CD4-positive, alpha-beta T cell (primary cell): ENCODE results near the gene OTOP3. TPM values are rescaled to one million over a fixed set of nuclear protein-coding genes. Genes with fewer than 3 reads are reported as not detected.

Experiments used
- ATAC-seq: fragments of 200-7000 bp; cut with Tn5 transposase; one replicate; pipeline ENCODE4 v1.10.0; 2022; ENCODE audit warnings: mild to moderate bottlenecking; ENCODE audit not compliant: poor library complexity
- CTCF ChIA-PET: fragments of 350-600 bp; sonication (Branson Sonifier 250); formaldehyde crosslinking; loops from one replicate; lab custom pipeline; 2021; ENCODE audit warnings: antibody characterized with exemption, inconsistent platforms; lab: Charles Lee
- POLR2A ChIA-PET: fragments of 350-600 bp; sonication (Branson Sonifier 250); formaldehyde crosslinking; loops from one replicate; lab custom pipeline; 2021; ENCODE audit warnings: antibody characterized with exemption, inconsistent platforms; lab: Charles Lee
- DNase-seq, 14 experiments: peaks; one replicate each; pipeline ENCODE4 v3.0.0-alpha.2; 2013 to 2020; ENCODE audit warnings: mixed read lengths in 2 of 14
- H3K27ac ChIP-seq, 2 donors: one replicate each; pipeline versions ENCODE4 v1.5.1 to v1.7.0; 2013; ENCODE audit warnings: low read length in 2 of 2, low read depth in 1 of 2, mild to moderate bottlenecking in 1 of 2
- H3K27me3 ChIP-seq, 2 experiments: 1 replicate in 1 of 2; 2 replicates in 1 of 2; pipeline versions ENCODE4 v1.6.1 to v1.7.0; 2013; ENCODE audit warnings: low read length in 2 of 2, control low read depth in 1 of 2, mild to moderate bottlenecking in 1 of 2, moderate library complexity in 1 of 2; ENCODE audit not compliant: insufficient read depth in 2 of 2, control insufficient read depth in 1 of 2
- H3K36me3 ChIP-seq: one replicate; pipeline ENCODE4 v1.6.1; 2013; ENCODE audit warnings: low read length, control low read depth; ENCODE audit not compliant: insufficient read depth
- H3K4me1 ChIP-seq: one replicate; pipeline ENCODE4 v1.6.1; 2013; ENCODE audit warnings: low read length, control low read depth; ENCODE audit not compliant: insufficient read depth
- H3K4me3 ChIP-seq: one replicate; pipeline ENCODE4 v1.5.1; 2013; ENCODE audit warnings: mild to moderate bottlenecking, low read length, moderate library complexity
- H3K9me3 ChIP-seq, 2 experiments: 1 replicate in 1 of 2; 2 replicates in 1 of 2; pipeline versions ENCODE4 v1.6.1 to v1.7.0; 2013; ENCODE audit warnings: low read length in 2 of 2, mild to moderate bottlenecking in 2 of 2, control low read depth in 1 of 2, moderate library complexity in 1 of 2; ENCODE audit not compliant: control insufficient read depth in 1 of 2, insufficient read depth in 1 of 2
- H3K27ac Mint-ChIP-seq: one replicate; pipeline ENCODE4 v1.8.0; 2020; ENCODE audit warnings: mixed read lengths
- H3K27me3 Mint-ChIP-seq: one replicate; pipeline ENCODE4 v1.8.0; 2021; ENCODE audit warnings: mixed read lengths
- H3K36me3 Mint-ChIP-seq: one replicate; pipeline ENCODE4 v1.8.0; 2021; ENCODE audit warnings: low read depth, mixed read lengths
- H3K4me1 Mint-ChIP-seq: one replicate; pipeline ENCODE4 v1.8.0; 2021; ENCODE audit warnings: low read depth, mixed read lengths
- H3K4me3 Mint-ChIP-seq: one replicate; pipeline ENCODE4 v1.8.0; 2020; ENCODE audit warnings: mild to moderate bottlenecking, mixed read lengths
- H3K9me3 Mint-ChIP-seq: one replicate; pipeline ENCODE4 v1.8.0; 2020; ENCODE audit warnings: mixed read lengths
- intact Hi-C, 2 experiments: fragments of 100-400 bp; cut with DNase I in 1 of 2; cut with micrococcal nuclease in 1 of 2; formaldehyde crosslinking; loops; one replicate each; pipeline versions ENCODE4 v1.15.1 to v1.9.0; 2023 to 2025; cut with DNase I, micrococcal nuclease
- total RNA-seq, 174 experiments: library from RNA in 2 of 174; stranded (reverse) in 2 of 174; gene quantifications; one replicate each; pipeline ENCODE4 v1.2.3 and lab custom pipeline; 2021 to 2026
- TF ChIP-seq, protein P1 (sequence below): fragments of 200-600 bp; IDR thresholded peaks from one replicate; pipeline ENCODE4 v1.8.0; 2022; ENCODE audit warnings: antibody characterized with exemption, mild to moderate bottlenecking

The OTOP3 gene
- total RNA-seq, 2 experiments from 2014 or later, result not detected

GRCh38 chr17:74951065-74951464 is 15.4 kb downstream of the OTOP3 start:
- intact Hi-C loops, result loop anchor here in 1 of 2 experiments (10.0 kb wide), 1 partner anchor 156 kb away; no protein-coding TSS in a partner anchor
- no peak overlapping the region for H3K4me3 Mint-ChIP-seq
- H3K36me3 ChIP-seq, result no peaks in the 10 kb centered on the region
- H3K27me3 ChIP-seq, result no peaks in the 10 kb centered on the region
- TF ChIP-seq, protein P1, sequence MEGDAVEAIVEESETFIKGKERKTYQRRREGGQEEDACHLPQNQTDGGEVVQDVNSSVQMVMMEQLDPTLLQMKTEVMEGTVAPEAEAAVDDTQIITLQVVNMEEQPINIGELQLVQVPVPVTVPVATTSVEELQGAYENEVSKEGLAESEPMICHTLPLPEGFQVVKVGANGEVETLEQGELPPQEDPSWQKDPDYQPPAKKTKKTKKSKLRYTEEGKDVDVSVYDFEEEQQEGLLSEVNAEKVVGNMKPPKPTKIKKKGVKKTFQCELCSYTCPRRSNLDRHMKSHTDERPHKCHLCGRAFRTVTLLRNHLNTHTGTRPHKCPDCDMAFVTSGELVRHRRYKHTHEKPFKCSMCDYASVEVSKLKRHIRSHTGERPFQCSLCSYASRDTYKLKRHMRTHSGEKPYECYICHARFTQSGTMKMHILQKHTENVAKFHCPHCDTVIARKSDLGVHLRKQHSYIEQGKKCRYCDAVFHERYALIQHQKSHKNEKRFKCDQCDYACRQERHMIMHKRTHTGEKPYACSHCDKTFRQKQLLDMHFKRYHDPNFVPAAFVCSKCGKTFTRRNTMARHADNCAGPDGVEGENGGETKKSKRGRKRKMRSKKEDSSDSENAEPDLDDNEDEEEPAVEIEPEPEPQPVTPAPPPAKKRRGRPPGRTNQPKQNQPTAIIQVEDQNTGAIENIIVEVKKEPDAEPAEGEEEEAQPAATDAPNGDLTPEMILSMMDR, result no peak
- H3K27ac ChIP-seq, result no peak overlapping the region
- H3K4me1 ChIP-seq, result no peaks in the 10 kb centered on the region
- CTCF ChIA-PET, result no interaction called here
- DNase-seq (no peak), ATAC-seq (no peak)
- H3K4me3 ChIP-seq, result no peak overlapping the region
- peaks cover 5% of the 10 kb centered on the region for H3K27me3 Mint-ChIP-seq
- no peaks in the 10 kb centered on the region for H3K36me3 Mint-ChIP-seq
- H3K4me1 Mint-ChIP-seq, result no peaks in the 10 kb centered on the region
- H3K9me3 ChIP-seq, result peaks cover 0 to 3% of the 10 kb centered on the region in 2 experiments
- no peak overlapping the region for H3K27ac Mint-ChIP-seq
- POLR2A ChIA-PET, result no interaction called here
- no peaks in the 10 kb centered on the region for H3K9me3 Mint-ChIP-seq

- H3K27me3 ChIP-seq, result no peaks in the 10 kb centered on the region
- H3K9me3 ChIP-seq, result peaks cover 0 to 3% of the 10 kb centered on the region in 2 experiments
- no peaks in the 10 kb centered on the region for H3K4me1 ChIP-seq
- Mint-ChIP-seq H3K36me3 (no peaks in the 10 kb centered on the region), H3K9me3 (no peaks in the 10 kb centered on the region), H3K4me3 (no peak overlapping the region), H3K4me1 (no peaks in the 10 kb centered on the region), H3K27ac (no peak overlapping the region), H3K27me3 (peaks cover 5% of the 10 kb centered on the region)
- ChIA-PET CTCF (no interaction called here), POLR2A (no interaction called here)
- no peak overlapping the region for H3K27ac ChIP-seq
- intact Hi-C loops, result loop anchor here in 1 of 2 experiments (10.0 kb wide), 1 partner anchor 157 kb away; no protein-coding TSS in a partner anchor
- TF ChIP-seq, protein P1, result no peak
- no peak overlapping the region for H3K4me3 ChIP-seq
- ATAC-seq (no peak), DNase-seq (no peak)
- no peaks in the 10 kb centered on the region for H3K36me3 ChIP-seq
Measured at GRCh38 chr17:74951680-74952421, 16.2 kb downstream of the OTOP3 start.

- H3K4me1 ChIP-seq, result no peaks in the 10 kb centered on the region
- no peak overlapping the region for H3K4me3 ChIP-seq
- H3K27me3 Mint-ChIP-seq, result peaks cover 5% of the 10 kb centered on the region
- no peaks in the 10 kb centered on the region for H3K36me3 ChIP-seq
- no peaks in the 10 kb centered on the region for H3K4me1 Mint-ChIP-seq
- H3K36me3 Mint-ChIP-seq, result no peaks in the 10 kb centered on the region
- ChIA-PET CTCF (no interaction called here), POLR2A (no interaction called here)
- no peaks in the 10 kb centered on the region for H3K9me3 Mint-ChIP-seq
- H3K27ac Mint-ChIP-seq, result no peak overlapping the region
- H3K27ac ChIP-seq, result no peak overlapping the region
- intact Hi-C loops, result loop anchor here in 1 of 2 experiments (10.0 kb wide), 1 partner anchor 158 kb away; no protein-coding TSS in a partner anchor
- no peak overlapping the region for H3K4me3 Mint-ChIP-seq
- DNase-seq (no peak), ATAC-seq (no peak)
- peaks cover 0 to 3% of the 10 kb centered on the region in 2 experiments for H3K9me3 ChIP-seq
- TF ChIP-seq, protein P1, result no peak
- no peaks in the 10 kb centered on the region for H3K27me3 ChIP-seq
Measured at GRCh38 chr17:74952431-74953133, 16.9 kb downstream of the OTOP3 start.
